ENCODE results near the gene ARL13B. TPM values are rescaled to one million over a fixed set of nuclear protein-coding genes. Genes with fewer than 3 reads are reported as not detected.

ARL13B gene
- total RNA-seq, 4 donors from 2014 or later, result 0.80 to 4.9 (median 3.6) TPM

GRCh38 chr3:94012185-94012584 lies 32.2 kb downstream of the ARL13B start:
- H3K9me3 ChIP-seq, result no peaks in the 10 kb centered on the region
- TF ChIP-seq POLR2A (IDR thresholded peaks at IDR 0.05) (no peak), EP300 (IDR thresholded peaks at IDR 0.05; ENCODE audit: low read depth) (no peak)
- H3K4me1 ChIP-seq, result no peaks in the 10 kb centered on the region
- peaks cover 0 to 11% (median 0%) of the 10 kb centered on the region in 4 donors for H3K36me3 ChIP-seq
- intact Hi-C loops (cut with DNase I; ENCODE audit: low total_unique reads) (no loop called here), in situ Hi-C loops (cut with MboI; ENCODE audit: low pct_ligation_motif_present in 1 of 4, low pct_unique_long_range_greater_than_20kb in 1 of 4, low sequenced_read_pairs in 3 of 4) (no loop called here)
- H3K4me3 ChIP-seq, result no peak overlapping the region
- no peak for DNase-seq
- 84 to 85% methylated on average over 1 of the region's 1 CpG for WGBS, 2 donors (ENCODE audit: low coverage in 1 of 2)
- no peak overlapping the region for H3K27ac ChIP-seq
- H3K27me3 ChIP-seq, result no peaks in the 10 kb centered on the region

- WGBS, 2 donors (ENCODE audit: low coverage in 1 of 2), result 67 to 85% methylated on average over 1 of the region's 1 CpG
- no peak for DNase-seq
- no peaks in the 10 kb centered on the region for H3K27me3 ChIP-seq
- no peak overlapping the region for H3K27ac ChIP-seq
- intact Hi-C loops (cut with DNase I; ENCODE audit: low total_unique reads), result no loop called here
- H3K4me3 ChIP-seq, result no peak overlapping the region
- H3K4me1 ChIP-seq, result no peaks in the 10 kb centered on the region
- H3K9me3 ChIP-seq, result no peaks in the 10 kb centered on the region
- H3K36me3 ChIP-seq, result peaks cover 0 to 11% (median 0%) of the 10 kb centered on the region in 4 donors
- in situ Hi-C loops (cut with MboI; ENCODE audit: low pct_ligation_motif_present in 1 of 4, low pct_unique_long_range_greater_than_20kb in 1 of 4, low sequenced_read_pairs in 3 of 4), result no loop called here
- no peak for TF ChIP-seq POLR2AphosphoS5 (IDR thresholded peaks at IDR 0.05)
- TF ChIP-seq POLR2A (IDR thresholded peaks at IDR 0.05), result no peak
- TF ChIP-seq EP300 (IDR thresholded peaks at IDR 0.05; ENCODE audit: low read depth), result no peak
- TF ChIP-seq CTCF (IDR thresholded peaks at IDR 0.05), result no peak
Observed at GRCh38 chr3:94015025-94015424, 35.1 kb downstream of the ARL13B start.

- TF ChIP-seq POLR2A (IDR thresholded peaks at IDR 0.05) (no peak), EP300 (IDR thresholded peaks at IDR 0.05; ENCODE audit: low read depth) (no peak), POLR2AphosphoS5 (IDR thresholded peaks at IDR 0.05) (no peak), CTCF (IDR thresholded peaks at IDR 0.05) (no peak)
- Histone ChIP-seq H3K4me3 (no peak overlapping the region), H3K27me3 (no peaks in the 10 kb centered on the region), H3K9me3 (no peaks in the 10 kb centered on the region), H3K36me3 (peaks cover 0 to 6% (median 0%) of the 10 kb centered on the region in 4 donors), H3K4me1 (peaks cover 0 to 29% (median 7%) of the 10 kb centered on the region in 4 donors), H3K27ac (no peak overlapping the region)
- 89 to 95% methylated on average over 2 of the region's 2 CpGs for WGBS, 2 donors (ENCODE audit: low coverage in 1 of 2)
- in situ Hi-C loops (cut with MboI; ENCODE audit: low pct_ligation_motif_present in 1 of 4, low pct_unique_long_range_greater_than_20kb in 1 of 4, low sequenced_read_pairs in 3 of 4), result no loop called here
- no peak for DNase-seq
- intact Hi-C loops (cut with DNase I; ENCODE audit: low total_unique reads), result no loop called here
Observed at GRCh38 chr3:94019659-94020058, 39.7 kb downstream of the ARL13B start.

DNA sequence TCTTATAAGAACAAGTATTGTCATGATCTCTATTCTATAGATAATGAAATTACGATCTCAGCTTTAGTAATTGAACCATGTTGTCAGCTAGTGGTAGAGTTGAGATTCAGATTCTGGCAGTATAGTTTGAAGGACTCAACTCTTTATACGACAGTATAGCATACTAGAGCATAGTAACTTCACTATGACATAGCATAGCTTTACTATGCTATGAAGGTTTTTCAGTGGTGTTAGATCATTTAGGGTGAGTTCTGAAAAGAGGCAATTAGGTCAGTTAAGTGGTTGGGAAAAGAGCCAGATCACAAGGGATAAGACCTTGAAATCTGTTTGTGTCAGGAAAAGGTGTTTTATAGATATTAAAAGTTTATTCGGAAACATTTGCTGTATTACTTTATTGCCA lies 40.3 kb downstream of the ARL13B start:
- intact Hi-C loops (cut with DNase I; ENCODE audit: low total_unique reads), result no loop called here
- no peak for DNase-seq
- Histone ChIP-seq H3K36me3 (peaks cover 0 to under 1% (median 0%) of the 10 kb centered on the region in 4 donors), H3K4me3 (no peak overlapping the region), H3K27ac (no peak overlapping the region), H3K9me3 (no peaks in the 10 kb centered on the region), H3K4me1 (peaks cover 0 to 32% (median 9%) of the 10 kb centered on the region in 4 donors), H3K27me3 (no peaks in the 10 kb centered on the region)
- no peak for TF ChIP-seq CTCF (IDR thresholded peaks at IDR 0.05)
- TF ChIP-seq EP300 (IDR thresholded peaks at IDR 0.05; ENCODE audit: low read depth), result no peak
- in situ Hi-C loops (cut with MboI; ENCODE audit: low pct_ligation_motif_present in 1 of 4, low pct_unique_long_range_greater_than_20kb in 1 of 4, low sequenced_read_pairs in 3 of 4), result no loop called here
- 55 to 62% methylated on average over 3 of the region's 3 CpGs for WGBS, 2 donors (ENCODE audit: low coverage in 1 of 2)

- no peaks in the 10 kb centered on the region for H3K27me3 ChIP-seq
- TF ChIP-seq EP300 (IDR thresholded peaks at IDR 0.05; ENCODE audit: low read depth) (no peak), CTCF (IDR thresholded peaks at IDR 0.05) (no peak), POLR2A (IDR thresholded peaks at IDR 0.05) (peak; percentile 9), POLR2AphosphoS5 (IDR thresholded peaks at IDR 0.05) (peak in 2 of 3 donors; percentile 12 to 61)
- H3K27ac ChIP-seq, result peak overlapping the region; percentile 77 to 82 (median 78)
- 40 to 54% methylated on average over 2 to 3 of the region's 3 CpGs for WGBS, 2 donors (ENCODE audit: low coverage in 1 of 2)
- peak; percentile 43 for DNase-seq
- H3K4me3 ChIP-seq, result peak overlapping the region in 2 of 4 donors; percentile 8 to 28
- no peaks in the 10 kb centered on the region for H3K36me3 ChIP-seq
- H3K4me1 ChIP-seq, result peaks cover 0 to 37% (median 11%) of the 10 kb centered on the region in 4 donors
- intact Hi-C loops (cut with DNase I; ENCODE audit: low total_unique reads), result no loop called here
- no peaks in the 10 kb centered on the region for H3K9me3 ChIP-seq
- in situ Hi-C loops (cut with MboI; ENCODE audit: low pct_ligation_motif_present in 1 of 4, low pct_unique_long_range_greater_than_20kb in 1 of 4, low sequenced_read_pairs in 3 of 4), result no loop called here
Observed at GRCh38 chr3:94024385-94024784, 44.4 kb downstream of the ARL13B start.

All from transverse colon (tissue), 4 donors.